Raji (cell line): ENCODE measurements around the gene ITGAL.
A peak's percentile ranks its signal among the peaks of the same experiment; 100 is the strongest.

ENCODE experiments used
- POLR2A ChIP-seq: IDR thresholded peaks from 2 replicates; pipeline ENCODE4 v1.6.1; 2011; ENCODE audit warnings: low read depth, low read length, control low read depth; ENCODE audit not compliant: insufficient read depth

The ITGAL gene

DNA sequence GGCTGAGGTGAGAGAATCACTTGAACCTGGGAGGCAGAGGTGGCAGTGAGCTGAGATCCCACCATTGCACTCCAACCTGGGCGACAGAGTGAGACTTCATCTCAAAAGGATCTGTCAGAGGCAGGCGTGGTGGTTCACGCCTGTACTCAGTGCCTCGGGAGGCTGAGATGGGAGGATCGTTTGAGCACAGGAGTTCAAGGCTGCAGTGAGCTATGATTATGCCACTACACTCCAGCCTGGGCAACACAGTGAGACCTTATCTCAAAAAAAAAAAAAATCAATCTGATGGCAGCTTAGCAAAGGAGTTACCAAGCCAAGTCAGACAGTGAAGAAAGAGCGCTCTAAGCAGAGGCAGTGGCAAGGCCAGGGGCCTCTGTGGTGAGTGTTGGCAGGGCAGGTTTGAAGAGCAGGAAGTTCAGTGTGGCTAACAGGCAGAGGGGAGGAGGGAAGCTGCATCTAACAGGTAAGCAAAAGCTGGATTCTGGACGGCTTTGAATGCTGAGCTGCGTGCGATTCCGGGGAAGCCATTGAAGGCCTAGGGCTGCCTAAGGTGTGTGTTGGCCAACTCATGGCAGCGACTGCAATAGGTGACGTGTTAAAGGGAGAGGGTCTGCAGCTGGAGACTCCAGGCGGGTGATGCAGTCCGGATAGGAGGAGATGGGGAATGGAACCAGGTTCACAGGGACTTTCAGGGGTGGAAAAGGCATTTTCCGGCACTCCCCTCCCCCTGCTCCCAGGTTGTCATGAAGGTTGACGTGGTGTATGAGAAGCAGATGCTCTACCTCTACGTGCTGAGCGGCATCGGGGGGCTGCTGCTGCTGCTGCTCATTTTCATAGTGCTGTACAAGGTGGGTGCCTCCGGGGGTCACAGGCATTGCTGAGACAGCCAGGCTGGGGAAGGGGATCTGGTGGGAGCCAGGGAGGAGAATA lies 46.8 kb downstream of the ITGAL start:
- no peak for TF ChIP-seq POLR2A

DNA sequence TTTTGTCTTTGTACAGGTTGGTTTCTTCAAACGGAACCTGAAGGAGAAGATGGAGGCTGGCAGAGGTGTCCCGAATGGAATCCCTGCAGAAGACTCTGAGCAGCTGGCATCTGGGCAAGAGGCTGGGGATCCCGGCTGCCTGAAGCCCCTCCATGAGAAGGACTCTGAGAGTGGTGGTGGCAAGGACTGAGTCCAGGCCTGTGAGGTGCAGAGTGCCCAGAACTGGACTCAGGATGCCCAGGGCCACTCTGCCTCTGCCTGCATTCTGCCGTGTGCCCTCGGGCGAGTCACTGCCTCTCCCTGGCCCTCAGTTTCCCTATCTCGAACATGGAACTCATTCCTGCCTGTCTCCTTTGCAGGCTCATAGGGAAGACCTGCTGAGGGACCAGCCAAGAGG lies 48.9 kb downstream of the ITGAL start:
- TF ChIP-seq POLR2A, result no peak

GRCh38 chr16:30521873-30522641 lies 49.5 kb downstream of the ITGAL start:
- no peak for TF ChIP-seq POLR2A

DNA sequence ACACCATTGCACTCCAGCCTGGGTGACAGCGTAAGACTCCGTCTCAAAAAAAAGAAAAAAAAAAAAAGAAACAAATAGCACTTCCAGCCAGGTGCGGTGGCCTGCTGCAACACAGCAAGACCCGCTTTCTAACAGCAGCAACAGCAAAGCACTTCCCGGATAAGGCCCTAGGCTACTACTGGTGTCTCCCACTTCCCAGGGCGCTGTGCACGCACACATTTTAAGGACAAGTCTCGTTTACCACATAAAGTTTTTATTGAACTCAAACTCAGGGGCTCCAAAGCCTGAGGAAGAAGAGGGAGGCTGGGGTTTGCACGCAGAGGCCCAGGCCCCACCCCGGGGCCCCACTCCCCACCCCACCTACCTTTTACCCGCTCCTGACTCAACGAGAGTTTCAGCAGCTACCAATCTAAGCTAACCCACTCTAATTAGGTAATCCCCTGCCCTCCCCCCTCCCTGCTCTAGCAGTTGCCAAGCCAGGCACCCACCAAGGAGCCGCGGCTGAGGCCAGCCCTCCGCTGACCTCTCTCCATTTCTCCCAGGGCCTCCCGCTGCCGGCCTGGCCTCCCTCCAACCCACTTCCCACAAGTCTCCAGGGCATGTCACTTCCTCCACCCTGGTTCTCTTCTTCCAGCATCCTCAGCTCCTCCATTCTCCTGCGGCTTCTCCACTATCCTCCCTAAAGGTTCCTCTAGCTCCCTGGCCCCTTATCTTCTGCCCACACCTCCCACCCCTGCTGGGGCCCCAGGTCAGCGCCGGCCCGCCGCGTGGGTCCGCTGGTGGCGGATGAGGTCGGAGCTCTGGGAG lies 51.4 kb downstream of the ITGAL start:
- TF ChIP-seq POLR2A, result no peak

DNA sequence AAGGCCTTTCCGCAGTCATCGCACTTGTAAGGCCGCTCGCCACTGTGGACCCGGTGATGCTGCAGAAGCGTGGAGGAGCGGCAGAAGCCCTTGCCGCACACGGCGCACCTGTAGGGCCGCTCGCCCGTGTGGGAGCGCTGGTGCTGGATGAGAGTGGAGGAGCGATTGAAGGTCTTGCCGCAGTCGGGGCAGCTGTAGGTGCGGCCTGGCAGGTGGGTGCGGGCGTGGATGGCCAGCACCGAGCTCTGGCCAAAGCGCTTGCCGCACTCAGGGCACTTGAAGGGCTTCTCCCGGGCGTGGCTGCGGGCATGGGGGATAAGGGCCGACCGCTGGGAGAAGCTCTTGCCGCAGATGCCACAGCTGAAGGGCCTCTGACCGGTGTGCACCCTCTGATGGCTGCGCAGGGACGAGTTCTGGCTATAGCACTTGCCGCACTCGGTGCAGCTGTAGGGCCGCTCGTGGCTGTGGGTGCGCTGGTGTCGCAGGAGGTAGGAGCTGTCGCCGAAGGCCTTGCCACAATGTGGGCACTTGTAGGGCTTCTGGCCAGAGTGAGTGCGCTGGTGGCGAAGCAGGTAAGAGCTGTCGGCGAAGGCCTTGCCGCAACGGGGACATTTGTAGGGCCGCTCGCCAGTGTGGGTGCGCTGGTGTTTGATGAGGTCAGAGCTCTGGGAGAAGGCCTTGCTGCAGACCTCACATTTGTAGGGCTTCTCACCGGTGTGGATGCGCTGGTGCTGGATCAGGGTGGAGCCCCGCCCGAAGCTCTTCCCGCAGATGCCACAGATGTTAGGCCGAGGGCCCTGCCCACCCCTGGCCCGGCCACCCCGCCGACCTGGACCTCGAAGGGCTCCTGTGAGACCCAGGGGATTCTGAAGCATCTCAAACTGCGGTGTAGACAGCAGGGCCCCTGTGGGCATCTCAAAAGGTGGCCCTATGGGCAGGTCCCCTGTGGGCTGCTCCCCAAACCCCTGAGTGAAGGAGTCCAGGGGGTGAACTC lies 52.3 kb downstream of the ITGAL start:
- peak; percentile 19; the same call in 1 of the 2 replicates for TF ChIP-seq POLR2A

GRCh38 chr16:30525844-30526136 lies 53.2 kb downstream of the ITGAL start:
- no peak for TF ChIP-seq POLR2A

DNA sequence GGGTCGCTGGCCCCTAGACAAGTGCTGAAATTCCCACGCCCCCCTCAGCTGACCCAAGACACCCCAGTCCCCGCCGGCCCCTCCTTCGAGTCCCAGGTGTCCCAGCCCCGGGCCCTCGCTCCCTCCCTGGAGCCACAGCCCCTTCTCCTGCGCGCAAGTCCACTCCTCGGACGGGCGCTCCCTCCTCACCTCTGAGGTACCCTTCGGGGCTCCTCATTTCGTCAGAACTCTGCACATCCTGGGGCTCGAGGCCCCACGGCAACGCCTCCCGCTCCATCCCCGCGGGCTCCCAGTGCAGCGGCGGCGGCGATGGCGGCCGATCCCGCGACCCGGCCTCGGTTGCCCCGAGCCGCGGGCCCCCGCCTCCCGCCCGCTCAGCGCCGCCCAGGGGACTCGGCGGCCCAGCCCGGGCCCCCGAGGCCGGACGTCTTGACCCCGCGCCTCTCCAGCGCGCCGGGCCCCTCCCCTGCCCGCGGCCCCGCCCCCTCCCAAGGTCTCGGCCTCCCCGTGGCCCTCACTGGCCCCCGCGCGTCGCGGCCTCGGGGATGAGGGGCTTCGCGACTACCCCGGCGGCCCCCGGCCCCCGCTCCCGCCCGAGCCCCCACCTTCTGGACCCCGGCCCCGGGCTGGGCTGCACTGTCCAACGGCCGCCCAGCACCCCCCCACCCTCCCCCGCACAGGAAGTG lies 53.7 kb downstream of the ITGAL start, which contains the start of gene ZNF768:
ZNF768 (minus strand) TSS at position 430 of the 686 bp plus-strand sequence; CDS start at position 277, 153 bp downstream.
- TF ChIP-seq POLR2A, result peak; percentile 56; the same call in 1 of the 2 replicates

DNA sequence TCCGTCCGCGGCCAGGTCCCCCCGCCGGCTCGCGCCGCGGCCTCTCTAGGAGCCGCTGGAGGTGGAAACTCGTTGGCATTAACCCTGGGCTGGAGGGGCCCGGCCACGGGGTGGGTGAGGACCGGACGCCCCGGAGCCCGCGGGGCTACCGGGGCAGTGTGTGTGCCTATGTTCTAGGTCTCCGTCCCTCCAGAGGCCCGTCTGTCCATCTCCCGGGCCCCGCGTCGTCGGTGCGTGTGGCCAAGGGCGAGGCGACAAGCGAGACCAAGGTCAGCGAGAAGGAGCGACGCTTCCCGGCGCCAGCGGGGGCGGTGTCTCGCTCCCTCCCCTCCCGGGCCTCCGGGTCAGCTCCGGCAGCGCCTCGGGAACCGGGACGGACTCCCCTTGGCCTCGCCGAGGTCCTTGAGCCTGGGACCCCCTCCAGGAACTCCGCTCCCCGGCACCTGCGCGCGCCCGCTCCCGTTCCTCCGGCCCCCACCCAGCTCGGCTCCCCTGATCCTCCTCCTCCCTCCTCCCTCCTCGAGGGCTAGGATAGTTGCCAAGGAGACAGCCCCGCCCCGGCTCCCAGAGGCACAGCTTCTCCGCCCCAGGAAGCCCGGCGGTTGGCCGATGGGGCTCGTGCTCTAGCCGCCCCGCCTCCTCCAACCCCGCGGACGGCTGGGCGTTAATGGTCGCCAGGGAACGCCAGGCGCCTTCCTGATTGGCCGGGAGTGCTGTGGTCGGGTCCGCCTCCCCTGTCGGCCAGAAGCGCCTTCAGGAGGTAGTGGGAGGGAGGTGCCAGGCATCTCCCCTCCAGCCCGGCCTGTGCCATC lies 54.5 kb downstream of the ITGAL start:
- TF ChIP-seq POLR2A, result peak; percentile 70

GRCh38 chr16:30527635-30528178 lies 55.2 kb downstream of the ITGAL start:
- no peak for TF ChIP-seq POLR2A

DNA sequence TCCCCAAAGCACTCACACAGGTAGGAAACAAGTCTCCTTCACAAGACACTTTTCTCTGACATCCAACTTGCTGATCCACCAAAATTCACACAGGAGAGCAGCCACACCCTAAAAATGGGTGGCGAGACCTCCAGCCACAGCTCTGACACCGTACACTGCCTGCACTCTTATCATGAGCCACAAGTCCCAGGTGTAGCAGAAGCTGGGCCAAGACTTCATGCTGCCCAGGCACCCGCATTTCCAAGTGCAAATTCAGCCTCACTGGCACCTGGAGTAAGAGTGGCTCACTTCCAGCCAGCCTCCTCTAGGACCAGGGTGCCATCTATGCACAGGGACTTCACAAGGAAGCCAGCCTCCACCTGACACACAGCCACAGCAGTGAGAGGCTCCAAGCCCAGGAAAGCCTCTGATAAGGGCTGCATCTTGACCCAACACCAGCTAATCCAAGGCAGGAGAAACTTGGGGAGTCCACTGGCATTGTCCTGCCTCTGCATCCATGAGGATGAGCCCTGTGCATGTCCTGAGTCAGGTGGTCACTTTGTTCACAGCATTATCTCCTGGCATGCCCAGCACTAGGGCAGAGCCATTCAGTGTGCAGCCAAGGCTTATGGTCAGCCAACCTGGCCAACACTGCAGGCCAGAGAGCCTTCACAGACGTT lies 56.4 kb downstream of the ITGAL start:
- TF ChIP-seq POLR2A, result peak; percentile 40

DNA sequence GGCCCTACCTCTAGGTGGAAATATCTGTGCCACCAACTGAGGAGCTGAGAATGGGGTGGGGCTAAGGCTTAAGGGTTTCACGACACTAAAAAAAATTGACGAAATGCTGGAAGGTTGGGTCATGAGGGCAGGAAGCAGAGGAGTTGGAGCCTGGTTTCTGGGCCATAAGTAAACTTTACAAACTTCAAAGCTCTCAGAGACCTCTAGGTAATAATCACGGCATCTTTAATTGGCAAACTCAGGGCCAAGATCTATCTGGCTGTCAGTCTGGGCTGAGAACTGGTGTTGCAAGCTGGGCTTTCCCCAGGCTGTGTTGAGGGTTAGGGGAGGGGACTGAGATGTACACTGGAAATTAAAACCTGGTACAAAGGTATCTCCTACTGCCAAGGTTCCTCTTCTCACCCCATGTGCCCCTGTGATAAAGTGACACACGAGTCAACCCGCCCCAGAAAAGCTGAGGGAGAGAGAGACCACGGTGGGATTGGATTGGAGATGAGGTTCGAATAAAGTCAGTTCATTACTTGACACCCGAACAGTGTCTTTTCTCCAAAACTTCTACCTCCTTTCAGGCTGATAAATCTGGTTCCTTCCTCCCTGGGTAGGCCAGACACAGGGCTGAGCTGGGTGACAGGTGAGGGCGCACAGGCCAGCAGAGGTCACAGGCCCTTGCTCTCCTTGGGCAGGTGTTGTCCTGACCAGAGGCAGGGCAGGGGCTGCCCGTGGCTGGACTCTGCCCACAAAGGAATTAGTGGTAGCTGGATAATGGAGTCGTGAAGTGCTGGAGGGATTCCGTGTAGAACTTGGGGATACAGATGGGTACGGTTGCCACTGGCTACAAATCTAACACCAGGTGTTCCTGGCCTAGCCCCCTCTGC lies 57.9 kb downstream of the ITGAL start:
- TF ChIP-seq POLR2A, result no peak
